ENCODE measurements around the gene CALML4. TPM values are rescaled to one million over a fixed set of nuclear protein-coding genes. Genes with fewer than 3 reads are reported as not detected.

The CALML4 gene
- total RNA-seq, 1 experiment from 2014 or later, result 3.3 TPM

- H3K27ac Mint-ChIP-seq (ENCODE audit: low read depth, unreplicated experiment), result peak overlapping the region; percentile 81
- H3K27me3 Mint-ChIP-seq (ENCODE audit: insufficient read depth, unreplicated experiment), result no peaks in the 10 kb centered on the region
- BruUV-seq (replicated peaks), result TSS peak; percentile 74
- H3K4me3 Mint-ChIP-seq (ENCODE audit: unreplicated experiment), result peak overlapping the region; percentile 74
- CTCF ChIA-PET, result interaction anchor here (0.6 to 1.5 kb wide), 2 partner anchors 27 to 34 kb away, joined by 4 to 6 read pairs; no protein-coding TSS in a partner anchor
- peak; percentile 17 for DNase-seq (ENCODE audit: unreplicated experiment)
- intact Hi-C loops (cut with micrococcal nuclease), result no loop called here
- POLR2A ChIA-PET, result interaction anchor here (0.6 to 3.6 kb wide), 14 partner anchors 9 to 363 kb away, joined by 3 to 49 read pairs (median 4); partner anchors contain the start of gene FEM1B
- peaks cover 5% of the 10 kb centered on the region for H3K36me3 Mint-ChIP-seq (ENCODE audit: insufficient read depth, unreplicated experiment)
- no peaks in the 10 kb centered on the region for H3K9me3 Mint-ChIP-seq (ENCODE audit: unreplicated experiment)
- TF ChIP-seq, protein P1, sequence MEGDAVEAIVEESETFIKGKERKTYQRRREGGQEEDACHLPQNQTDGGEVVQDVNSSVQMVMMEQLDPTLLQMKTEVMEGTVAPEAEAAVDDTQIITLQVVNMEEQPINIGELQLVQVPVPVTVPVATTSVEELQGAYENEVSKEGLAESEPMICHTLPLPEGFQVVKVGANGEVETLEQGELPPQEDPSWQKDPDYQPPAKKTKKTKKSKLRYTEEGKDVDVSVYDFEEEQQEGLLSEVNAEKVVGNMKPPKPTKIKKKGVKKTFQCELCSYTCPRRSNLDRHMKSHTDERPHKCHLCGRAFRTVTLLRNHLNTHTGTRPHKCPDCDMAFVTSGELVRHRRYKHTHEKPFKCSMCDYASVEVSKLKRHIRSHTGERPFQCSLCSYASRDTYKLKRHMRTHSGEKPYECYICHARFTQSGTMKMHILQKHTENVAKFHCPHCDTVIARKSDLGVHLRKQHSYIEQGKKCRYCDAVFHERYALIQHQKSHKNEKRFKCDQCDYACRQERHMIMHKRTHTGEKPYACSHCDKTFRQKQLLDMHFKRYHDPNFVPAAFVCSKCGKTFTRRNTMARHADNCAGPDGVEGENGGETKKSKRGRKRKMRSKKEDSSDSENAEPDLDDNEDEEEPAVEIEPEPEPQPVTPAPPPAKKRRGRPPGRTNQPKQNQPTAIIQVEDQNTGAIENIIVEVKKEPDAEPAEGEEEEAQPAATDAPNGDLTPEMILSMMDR (IDR thresholded peaks at IDR 0.05; ENCODE audit: unreplicated experiment), result no peak
- H3K4me1 Mint-ChIP-seq (ENCODE audit: insufficient read depth, unreplicated experiment), result peaks cover 24% of the 10 kb centered on the region
Measured at GRCh38 chr15:68230157-68231100, 25.3 kb upstream of the CALML4 start.

- CTCF ChIA-PET, result interaction anchor here (0.8 to 1.5 kb wide), 3 partner anchors 19 to 79 kb away, joined by 3 to 4 read pairs (median 4); no protein-coding TSS in a partner anchor
- TF ChIP-seq, protein P1 (IDR thresholded peaks at IDR 0.05; ENCODE audit: unreplicated experiment), result no peak
- Mint-ChIP-seq H3K4me1 (ENCODE audit: insufficient read depth, unreplicated experiment) (peaks cover 28% of the 10 kb centered on the region), H3K27me3 (ENCODE audit: insufficient read depth, unreplicated experiment) (no peaks in the 10 kb centered on the region), H3K9me3 (ENCODE audit: unreplicated experiment) (no peaks in the 10 kb centered on the region), H3K27ac (ENCODE audit: low read depth, unreplicated experiment) (peak within 1 kb of the TSS; percentile 81), H3K4me3 (ENCODE audit: unreplicated experiment) (peak within 1 kb of the TSS; percentile 74), H3K36me3 (ENCODE audit: insufficient read depth, unreplicated experiment) (peaks cover 5% of the 10 kb centered on the region)
- intact Hi-C loops (cut with micrococcal nuclease), result no loop called here
- POLR2A ChIA-PET, result interaction anchor here (0.5 to 3.6 kb wide), 23 partner anchors 9 to 687 kb away, joined by 3 to 49 read pairs (median 4); partner anchors contain the start of genes FEM1B and MAP2K5
- no TSS peak for BruUV-seq (replicated peaks)
- DNase-seq (ENCODE audit: unreplicated experiment), result peak; percentile 78
Measured at GRCh38 chr15:68229386-68230156, 24.4 kb upstream of the CALML4 start, which contains the start of gene CLN6. Gene CLN6, minus strand, starts transcription at chr15:68229728. Its CDS starts 144 bp downstream, at chr15:68229584.

GRCh38 chr15:68228971-68229385 lies 23.8 kb upstream of the CALML4 start:
- H3K4me3 Mint-ChIP-seq (ENCODE audit: unreplicated experiment), result peak overlapping the region; percentile 74
- H3K27me3 Mint-ChIP-seq (ENCODE audit: insufficient read depth, unreplicated experiment), result no peaks in the 10 kb centered on the region
- peaks cover 29% of the 10 kb centered on the region for H3K4me1 Mint-ChIP-seq (ENCODE audit: insufficient read depth, unreplicated experiment)
- no peak for DNase-seq (ENCODE audit: unreplicated experiment)
- BruUV-seq (replicated peaks), result no TSS peak
- CTCF ChIA-PET, result interaction anchor here (0.6 to 1.5 kb wide), 4 partner anchors 19 to 345 kb away, joined by 3 to 4 read pairs (median 4); no protein-coding TSS in a partner anchor
- TF ChIP-seq, protein P1 (IDR thresholded peaks at IDR 0.05; ENCODE audit: unreplicated experiment), result no peak
- H3K27ac Mint-ChIP-seq (ENCODE audit: low read depth, unreplicated experiment), result peak overlapping the region; percentile 65
- no peaks in the 10 kb centered on the region for H3K9me3 Mint-ChIP-seq (ENCODE audit: unreplicated experiment)
- H3K36me3 Mint-ChIP-seq (ENCODE audit: insufficient read depth, unreplicated experiment), result peaks cover 5% of the 10 kb centered on the region
- POLR2A ChIA-PET, result interaction anchor here (0.5 to 3.6 kb wide), 17 partner anchors 9 to 1179 kb away, joined by 3 to 49 read pairs (median 4); partner anchors contain the start of genes FEM1B and MAP2K5
- intact Hi-C loops (cut with micrococcal nuclease), result no loop called here

Measured in MCF 10A (cell line).